Smooth muscle cell (in vitro differentiated cells): ENCODE measurements around the gene LRMDA. TPM values are rescaled to one million over a fixed set of nuclear protein-coding genes. Genes with fewer than 3 reads are reported as not detected.

ENCODE experiments used
- DNase-seq: peaks from one replicate; lab custom pipeline; 2025; ENCODE audit not compliant: unreplicated experiment; lab: John Stamatoyannopoulos, UW
- H2AFZ ChIP-seq: fragments of 200-600 bp; sonication (generic); 2 replicates; pipeline ENCODE4 v1.6.0; 2016; ENCODE audit warnings: antibody characterized with exemption, low read depth, mild to moderate bottlenecking
- H3F3A ChIP-seq: fragments of 200-600 bp; sonication (generic); 2 replicates; pipeline ENCODE4 v1.6.0; 2017; ENCODE audit warnings: antibody characterized with exemption, low read depth
- H3K27ac ChIP-seq: fragments of 200-600 bp; sonication (generic); 2 replicates; pipeline ENCODE4 v1.5.1; 2016; ENCODE audit warnings: low read depth, mild to moderate bottlenecking
- H3K27me3 ChIP-seq: fragments of 200-600 bp; sonication (generic); 2 replicates; pipeline ENCODE4 v1.6.1; 2016; ENCODE audit warnings: low read depth, mild to moderate bottlenecking
- H3K36me3 ChIP-seq: fragments of 200-600 bp; sonication (generic); 2 replicates; pipeline ENCODE4 v1.5.1; 2016; ENCODE audit warnings: low read depth
- H3K4me1 ChIP-seq: fragments of 200-600 bp; sonication (generic); 2 replicates; pipeline ENCODE4 v1.5.1; 2016; ENCODE audit warnings: low read depth
- H3K4me2 ChIP-seq: fragments of 200-600 bp; sonication (generic); 2 replicates; pipeline ENCODE4 v1.6.0; 2016; ENCODE audit warnings: mild to moderate bottlenecking
- H3K4me3 ChIP-seq: fragments of 200-600 bp; sonication (generic); 2 replicates; pipeline ENCODE4 v1.5.1; 2016; ENCODE audit warnings: mild to moderate bottlenecking
- H3K79me2 ChIP-seq: fragments of 200-600 bp; sonication (generic); 2 replicates; pipeline ENCODE4 v1.6.0; 2016; ENCODE audit warnings: low read depth, mild to moderate bottlenecking
- H3K9ac ChIP-seq: fragments of 200-600 bp; sonication (generic); 2 replicates; pipeline ENCODE4 v1.6.0; 2016; ENCODE audit warnings: low read depth
- H3K9me3 ChIP-seq: fragments of 200-600 bp; sonication (generic); replicated peaks from 2 replicates; pipeline ENCODE4 v1.5.1; 2016; ENCODE audit warnings: low read depth
- H4K20me1 ChIP-seq: fragments of 200-600 bp; sonication (generic); 2 replicates; pipeline ENCODE4 v1.6.0; 2016; ENCODE audit warnings: low read depth
- CTCF ChIP-seq: fragments of 200-600 bp; sonication (generic); IDR thresholded peaks from 2 replicates; pipeline ENCODE4 v1.5.1; 2017; ENCODE audit warnings: borderline replicate concordance, mild to moderate bottlenecking, antibody characterized with exemption; ENCODE audit not compliant: insufficient read depth, poor library complexity, severe bottlenecking
- WGBS: methylation state at CpG from one replicate; pipeline ENCODE4 v1.1.7; 2016; ENCODE audit warnings: low lambda C conversion rate; 5-methylcytosine and 5-hydroxymethylcytosine counted together
- polyA plus RNA-seq: library from polyadenylated mRNA; unstranded; fragments of >200 nt; fragmentation: Nextera tagmentation; extraction: Ambion mirVana; gene quantifications from 2 replicates; pipeline ENCODE4 v1.2.1, GENCODE V29; 2016
- total RNA-seq: library from RNA; depleted of rRNA; stranded (reverse); fragments of >200 nt; gene quantifications from 2 replicates; pipeline ENCODE4 v1.2.3, GENCODE V29; 2014

LRMDA gene
- total and polyA plus RNA-seq, 2 experiments from 2014 or later: 1.5 to 1.6 TPM

- TF ChIP-seq CTCF: no peak
- Histone ChIP-seq H3K27me3 (no peaks in the 10 kb centered on the region), H3K4me3 (no peak overlapping the region), H3K9ac (no peak overlapping the region), H3K27ac (no peak overlapping the region), H3K4me1 (peaks cover 29% of the 10 kb centered on the region), H3K9me3 (peaks cover 8% of the 10 kb centered on the region), H4K20me1 (no peaks in the 10 kb centered on the region), H3F3A (peaks cover 23% of the 10 kb centered on the region), H3K4me2 (no peak overlapping the region), H3K79me2 (no peaks in the 10 kb centered on the region), H3K36me3 (no peaks in the 10 kb centered on the region), H2AFZ (no peak overlapping the region)
- no peak for DNase-seq
- WGBS: 95% methylated on average over 1 of the region's 1 CpG
These were observed 116.9 kb downstream of the LRMDA start for GRCh38 chr10:75548356-75548755.

GRCh38 chr10:75550191-75550590 lies 118.8 kb downstream of the LRMDA start:
- no peak for DNase-seq
- Histone ChIP-seq H3K4me2 (no peak overlapping the region), H3K9me3 (peaks cover 8% of the 10 kb centered on the region), H2AFZ (no peak overlapping the region), H4K20me1 (no peaks in the 10 kb centered on the region), H3K4me3 (no peak overlapping the region), H3K27ac (no peak overlapping the region), H3K4me1 (peaks cover 11% of the 10 kb centered on the region), H3K36me3 (no peaks in the 10 kb centered on the region), H3K27me3 (no peaks in the 10 kb centered on the region), H3K79me2 (no peaks in the 10 kb centered on the region), H3F3A (peaks cover 17% of the 10 kb centered on the region), H3K9ac (no peak overlapping the region)
- TF ChIP-seq CTCF: no peak

GRCh38 chr10:75552171-75552570 lies 120.7 kb downstream of the LRMDA start:
- peaks cover 8% of the 10 kb centered on the region for H3K9me3 ChIP-seq
- no peak for TF ChIP-seq CTCF
- no peak overlapping the region for H3K4me2 ChIP-seq
- no peak overlapping the region for H3K27ac ChIP-seq
- no peak overlapping the region for H3K9ac ChIP-seq
- no peaks in the 10 kb centered on the region for H3K79me2 ChIP-seq
- H3F3A ChIP-seq: peaks cover 12% of the 10 kb centered on the region
- H3K27me3 ChIP-seq: no peaks in the 10 kb centered on the region
- no peaks in the 10 kb centered on the region for H4K20me1 ChIP-seq
- no peak for DNase-seq
- H3K4me3 ChIP-seq: no peak overlapping the region
- no peaks in the 10 kb centered on the region for H3K36me3 ChIP-seq
- H2AFZ ChIP-seq: no peak overlapping the region
- H3K4me1 ChIP-seq: peaks cover 11% of the 10 kb centered on the region
- 100% methylated on average over 1 of the region's 1 CpG for WGBS

GRCh38 chr10:75553550-75553949 lies 122.1 kb downstream of the LRMDA start:
- 94% methylated on average over 1 of the region's 1 CpG for WGBS
- Histone ChIP-seq H3K27ac (no peak overlapping the region), H3K4me2 (no peak overlapping the region), H3K4me1 (peaks cover under 1% of the 10 kb centered on the region), H2AFZ (no peak overlapping the region), H3K9me3 (peaks cover 8% of the 10 kb centered on the region), H3K79me2 (no peaks in the 10 kb centered on the region), H4K20me1 (no peaks in the 10 kb centered on the region), H3K9ac (no peak overlapping the region), H3K36me3 (no peaks in the 10 kb centered on the region), H3K4me3 (no peak overlapping the region), H3F3A (peaks cover 2% of the 10 kb centered on the region), H3K27me3 (no peaks in the 10 kb centered on the region)
- TF ChIP-seq CTCF: no peak
- no peak for DNase-seq
